H9 (cell line): ENCODE measurements around the gene MRPL37. TPM values are rescaled to one million over a fixed set of nuclear protein-coding genes. Genes with fewer than 3 reads are reported as not detected.

Experiments
- DNase-seq: peaks from one replicate; pipeline ENCODE4 v3.0.0-alpha.2; 2017
- H2AFZ ChIP-seq: one replicate; pipeline ENCODE4 v1.6.1; 2013; ENCODE audit warnings: mild to moderate bottlenecking, low read length, control low read depth, moderate library complexity
- H2AK5ac ChIP-seq: 2 replicates; pipeline ENCODE4 v1.6.1; 2013; ENCODE audit warnings: low read length, control low read depth, mixed read lengths; ENCODE audit not compliant: insufficient read length
- H2BK120ac ChIP-seq: one replicate; pipeline ENCODE4 v1.6.1; 2013; ENCODE audit warnings: low read depth, mild to moderate bottlenecking, low read length, control low read depth, inconsistent platforms; ENCODE audit not compliant: poor library complexity, severe bottlenecking
- H2BK12ac ChIP-seq: 2 replicates; pipeline ENCODE4 v1.6.1; 2013; ENCODE audit warnings: low read length, control low read depth, mixed read lengths, low read depth; ENCODE audit not compliant: insufficient read length
- H2BK15ac ChIP-seq: 2 replicates; pipeline ENCODE4 v1.6.1; 2013; ENCODE audit warnings: low read depth, low read length, control low read depth
- H2BK20ac ChIP-seq: one replicate; pipeline ENCODE4 v1.6.1; 2013; ENCODE audit warnings: low read depth, mild to moderate bottlenecking, low read length, control low read depth, inconsistent platforms; ENCODE audit not compliant: poor library complexity, severe bottlenecking
- H2BK5ac ChIP-seq: 2 replicates; pipeline ENCODE4 v1.6.1; 2013; ENCODE audit warnings: low read length, control low read depth, mixed read lengths; ENCODE audit not compliant: insufficient read length
- H3K14ac ChIP-seq: 2 replicates; pipeline ENCODE4 v1.6.1; 2013; ENCODE audit warnings: low read length, control low read depth; ENCODE audit not compliant: insufficient read depth
- H3K18ac ChIP-seq: 2 replicates; pipeline ENCODE4 v1.6.1; 2013; ENCODE audit warnings: low read depth, mild to moderate bottlenecking, mixed read lengths, low read length, control low read depth; ENCODE audit not compliant: insufficient read length
- H3K23ac ChIP-seq: 2 replicates; pipeline ENCODE4 v1.6.1; 2013; ENCODE audit warnings: low read length, control low read depth, mixed read lengths, low read depth; ENCODE audit not compliant: insufficient read length
- H3K23me2 ChIP-seq: 2 replicates; pipeline ENCODE4 v1.6.1; 2013; ENCODE audit warnings: low read depth, mild to moderate bottlenecking, mixed read lengths, low read length, control low read depth; ENCODE audit not compliant: insufficient read length, poor library complexity, severe bottlenecking
- H3K27ac ChIP-seq: 2 replicates; pipeline ENCODE4 v1.5.1; 2013; ENCODE audit warnings: low read length, control low read depth, mixed read lengths, low read depth; ENCODE audit not compliant: insufficient read length
- H3K27me3 ChIP-seq: 2 replicates; pipeline ENCODE4 v1.6.1; 2013; ENCODE audit warnings: low read length, control low read depth, inconsistent platforms; ENCODE audit not compliant: insufficient read depth
- H3K4ac ChIP-seq: 2 replicates; pipeline ENCODE4 v1.6.1; 2013; ENCODE audit warnings: low read depth, mild to moderate bottlenecking, control low read depth, inconsistent platforms, low read length, moderate library complexity
- H3K4me1 ChIP-seq: 2 replicates; pipeline ENCODE4 v1.6.1; 2013; ENCODE audit warnings: low read length, control low read depth, inconsistent platforms; ENCODE audit not compliant: insufficient read depth
- H3K4me2 ChIP-seq: 2 replicates; pipeline ENCODE4 v1.6.1; 2013; ENCODE audit warnings: low read length, control low read depth, mixed read lengths; ENCODE audit not compliant: insufficient read length, insufficient read depth
- H3K56ac ChIP-seq: 2 replicates; pipeline ENCODE4 v1.6.1; 2013; ENCODE audit warnings: low read depth, mild to moderate bottlenecking, mixed read lengths, low read length, control low read depth; ENCODE audit not compliant: insufficient read length
- H3K79me1 ChIP-seq: 2 replicates; pipeline ENCODE4 v1.6.1; 2013; ENCODE audit warnings: low read depth, mild to moderate bottlenecking, moderate library complexity, low read length, control low read depth, inconsistent platforms; ENCODE audit not compliant: insufficient read depth, poor library complexity, severe bottlenecking
- H3K79me2 ChIP-seq: 2 replicates; pipeline ENCODE4 v1.6.1; 2013; ENCODE audit warnings: low read length, control low read depth, inconsistent platforms; ENCODE audit not compliant: insufficient read depth
- H3K9ac ChIP-seq: 2 replicates; pipeline ENCODE4 v1.6.1; 2013; ENCODE audit warnings: low read length, control low read depth, mixed read lengths; ENCODE audit not compliant: insufficient read length; ENCODE audit errors: extremely low read depth
- H3K9me3 ChIP-seq: one replicate; pipeline ENCODE4 v1.6.1; 2013; ENCODE audit warnings: low read depth, low read length, inconsistent platforms; ENCODE audit not compliant: control insufficient read depth
- H3T11ph ChIP-seq: one replicate; pipeline ENCODE4 v1.6.1; 2013; ENCODE audit warnings: mild to moderate bottlenecking, low read length, control low read depth, inconsistent platforms
- H4K20me1 ChIP-seq: one replicate; pipeline ENCODE4 v1.6.1; 2013; ENCODE audit not compliant: control insufficient read depth, insufficient read length, insufficient read depth
- H4K5ac ChIP-seq: 2 replicates; pipeline ENCODE4 v1.6.1; 2013; ENCODE audit warnings: low read depth, mild to moderate bottlenecking, mixed read lengths, low read length, control low read depth; ENCODE audit not compliant: insufficient read length
- H4K8ac ChIP-seq: replicated peaks from 2 replicates; pipeline ENCODE4 v1.6.1; 2013; ENCODE audit warnings: low read length, control low read depth, mixed read lengths, low read depth; ENCODE audit not compliant: insufficient read length
- H4K91ac ChIP-seq: 2 replicates; pipeline ENCODE4 v1.6.1; 2013; ENCODE audit warnings: low read depth, mild to moderate bottlenecking, moderate library complexity, mixed read lengths, low read length, control low read depth; ENCODE audit not compliant: insufficient read length
- H3K27ac Mint-ChIP-seq, 3 experiments: 2 replicates in 2 of 3; 3 replicates in 1 of 3; pipeline ENCODE4 v1.8.0; 2020 to 2021; ENCODE audit warnings: mixed read lengths in 3 of 3, mild to moderate bottlenecking in 1 of 3, moderate library complexity in 1 of 3
- H3K27me3 Mint-ChIP-seq: 2 replicates; pipeline ENCODE4 v1.8.0; 2021; ENCODE audit warnings: low read depth, mild to moderate bottlenecking, moderate library complexity, mixed read lengths
- H3K36me3 Mint-ChIP-seq, 3 experiments: 2 replicates in 2 of 3; 3 replicates in 1 of 3; pipeline ENCODE4 v1.8.0; 2020 to 2021; ENCODE audit warnings: low read depth in 3 of 3, mixed read lengths in 3 of 3; ENCODE audit not compliant: insufficient read depth in 1 of 3
- H3K4me1 Mint-ChIP-seq, 2 experiments: 2 replicates each; pipeline ENCODE4 v1.8.0; 2020; ENCODE audit warnings: mixed read lengths in 2 of 2
- H3K4me3 Mint-ChIP-seq, 2 experiments: 2 replicates in 1 of 2; 3 replicates in 1 of 2; pipeline ENCODE4 v1.8.0; 2020 to 2021; ENCODE audit warnings: mild to moderate bottlenecking in 2 of 2, mixed read lengths in 2 of 2, moderate library complexity in 1 of 2
- H3K9me3 Mint-ChIP-seq, 2 experiments: 2 replicates in 1 of 2; 3 replicates in 1 of 2; pipeline ENCODE4 v1.8.0; 2020; ENCODE audit warnings: mild to moderate bottlenecking in 2 of 2, mixed read lengths in 2 of 2, moderate library complexity in 1 of 2
- CTCF ChIP-seq: fragments of 200-600 bp; sonication (generic); conservative IDR thresholded peaks from 3 replicates; pipeline ENCODE4 v1.8.0; 2021; ENCODE audit warnings: antibody characterized with exemption, mild to moderate bottlenecking
- WGBS: extraction: QIAGEN DNeasy Blood & Tissue Kit; methylation state at CpG from one replicate; pipeline ENCODE4 v1.1.7; 2013; ENCODE audit warnings: missing lambda C conversion rate, low lambda C conversion rate, mixed read lengths; ENCODE audit not compliant: insufficient read length; ENCODE audit errors: extremely low coverage; 5-methylcytosine and 5-hydroxymethylcytosine counted together
- total RNA-seq: library from RNA; stranded (reverse); gene quantifications from 2 replicates; pipeline ENCODE4 v1.2.1, GENCODE V29; 2021

MRPL37 gene
- total RNA-seq, 1 experiment from 2014 or later: 123 TPM

DNA sequence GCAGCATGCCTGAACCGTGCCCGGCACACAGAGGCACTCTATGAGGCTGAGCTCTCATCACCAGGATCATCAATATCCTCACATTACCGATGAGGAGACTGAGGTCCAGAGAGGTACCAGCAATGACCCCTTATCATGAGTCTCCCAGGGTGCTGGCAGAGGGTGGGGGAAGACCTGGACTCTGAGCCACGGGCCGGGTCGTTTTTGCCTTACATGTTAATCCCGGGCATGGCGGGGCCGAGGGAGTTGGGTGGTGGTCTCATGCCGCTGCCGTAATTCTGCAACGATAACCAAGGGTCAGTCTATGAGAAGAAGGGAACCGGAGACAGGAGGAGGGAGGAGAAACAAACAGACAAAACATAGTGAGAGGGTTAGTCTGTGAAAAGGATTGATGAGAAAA is 43.1 kb downstream of the MRPL37 start:
- no peak for TF ChIP-seq CTCF
- Histone ChIP-seq H3K14ac (no peak overlapping the region), H2AFZ (no peak overlapping the region), H3K9me3 (no peaks in the 10 kb centered on the region), H3K79me2 (no peaks in the 10 kb centered on the region), H2BK15ac (no peak overlapping the region), H3K18ac (no peak overlapping the region), H3K9ac (no peak overlapping the region), H2AK5ac (no peak overlapping the region), H3K23ac (no peak overlapping the region), H3K27me3 (no peaks in the 10 kb centered on the region), H4K20me1 (no peaks in the 10 kb centered on the region), H3K56ac (no peak overlapping the region), H4K5ac (no peak overlapping the region), H3K4me2 (no peak overlapping the region), H2BK12ac (no peak overlapping the region), H3K79me1 (no peaks in the 10 kb centered on the region), H3K27ac (no peak overlapping the region), H3T11ph (no peak overlapping the region), H3K4ac (no peak overlapping the region), H3K23me2 (no peaks in the 10 kb centered on the region), H4K91ac (no peak overlapping the region), H2BK120ac (no peak overlapping the region), H3K4me1 (no peaks in the 10 kb centered on the region), H4K8ac (no peak overlapping the region), H2BK5ac (no peak overlapping the region), H2BK20ac (no peak overlapping the region)
- no CpG with 5 or more reads among the region's 13 CpGs for WGBS
- Mint-ChIP-seq H3K27me3 (no peaks in the 10 kb centered on the region), H3K9me3 (no peaks in the 10 kb centered on the region), H3K36me3 (peaks cover 28 to 59% (median 48%) of the 10 kb centered on the region in 3 experiments), H3K4me3 (no peak overlapping the region; a peak in 1 of 5 replicates), H3K27ac (peak overlapping the region in 2 of 3 experiments; percentile 78 to 91; a peak in 4 of 7 replicates), H3K4me1 (no peaks in the 10 kb centered on the region)
- no peak for DNase-seq
